ENCODE measurements around the gene PRKCA.
"Not testable (repeated sequence)": the region's sequence is repeated elsewhere in the genome, so short reads cannot be mapped to it uniquely, and the experiment has no call there.

The PRKCA gene

DNA sequence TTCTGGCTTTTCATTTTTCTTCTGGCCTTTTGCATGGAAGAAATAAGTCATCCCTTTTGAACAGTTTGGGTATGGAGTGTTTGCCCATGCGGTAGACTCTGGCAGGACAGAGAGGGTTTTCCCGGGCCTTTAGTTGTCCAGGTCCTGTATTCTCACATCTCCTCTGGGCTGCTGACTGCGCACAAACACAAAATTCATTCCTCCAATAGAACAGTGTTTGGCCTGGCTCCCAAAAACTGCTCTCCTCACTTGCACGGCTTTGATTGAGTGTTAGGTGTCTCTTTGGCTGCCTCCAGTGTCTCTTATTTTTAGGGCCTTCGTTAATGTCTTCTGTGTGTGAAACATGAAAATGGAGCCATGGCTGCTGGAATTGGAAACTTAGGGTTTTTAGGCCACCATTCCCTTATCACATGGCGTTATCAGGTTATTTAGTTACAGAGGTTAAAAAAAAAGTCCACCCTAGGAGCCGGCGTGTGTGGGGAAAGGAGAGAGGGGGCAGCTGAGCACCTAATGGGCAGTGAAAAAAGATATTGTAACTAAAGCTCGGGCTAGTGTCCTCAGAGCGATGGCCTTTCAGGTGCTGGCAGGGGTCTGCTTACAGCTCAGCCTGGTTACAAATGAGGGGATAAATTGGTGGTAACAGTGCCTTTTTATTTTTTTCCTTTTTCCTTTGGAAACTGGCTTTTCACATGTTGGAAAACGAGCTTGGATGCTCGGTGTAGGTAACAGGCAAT lies 47.3 kb downstream of the PRKCA start:
- Histone ChIP-seq H3K4me2 (ENCODE audit: low read length) (no peak overlapping the region), H2AFZ (ENCODE audit: low read depth, low read length) (no peak overlapping the region), H3K9ac (ENCODE audit: low read length) (no peak overlapping the region), H3K27me3 (ENCODE audit: low read depth, low read length) (0 out of 2 replicates have a peak, but pooled peaks cover 7% of the 10 kb centered on the region), H3K36me3 (replicated peaks; ENCODE audit: low read depth, low read length) (no peaks in the 10 kb centered on the region), H3K9me3 (ENCODE audit: insufficient read depth, low read length) (no peaks in the 10 kb centered on the region), H3K4me3 (ENCODE audit: low read length) (no peak overlapping the region), H4K20me1 (ENCODE audit: insufficient read depth, low read length) (no peaks in the 10 kb centered on the region), H3K4me1 (ENCODE audit: low read length) (peaks cover 25% of the 10 kb centered on the region), H3K27ac (ENCODE audit: low read length) (no peak overlapping the region), H3K79me2 (ENCODE audit: low read length) (no peaks in the 10 kb centered on the region)
- TF ChIP-seq CTCF (IDR thresholded peaks at IDR 0.05; ENCODE audit: low read depth, low read length) (no peak), EZH2phosphoT487 (IDR thresholded peaks at IDR 0.05; ENCODE audit: low read depth) (no peak)

GRCh38 chr17:66350576-66350975 lies 48.2 kb downstream of the PRKCA start:
- not testable (repeated sequence) for H3K9me3 ChIP-seq (ENCODE audit: insufficient read depth, low read length); H3K9ac ChIP-seq (ENCODE audit: low read length); H3K36me3 ChIP-seq (replicated peaks; ENCODE audit: low read depth, low read length); H3K79me2 ChIP-seq (ENCODE audit: low read length); H3K27ac ChIP-seq (ENCODE audit: low read length); H3K4me2 ChIP-seq (ENCODE audit: low read length); H4K20me1 ChIP-seq (ENCODE audit: insufficient read depth, low read length); H3K4me3 ChIP-seq (ENCODE audit: low read length)
- H3K4me1 ChIP-seq (ENCODE audit: low read length), result peaks cover 25% of the 10 kb centered on the region
- peaks cover 11% of the 10 kb centered on the region; the same call in 1 of the 2 replicates for H3K27me3 ChIP-seq (ENCODE audit: low read depth, low read length)
- H2AFZ ChIP-seq (ENCODE audit: low read depth, low read length), result peak overlapping the region; percentile 18; the same call in 1 of the 2 replicates

DNA sequence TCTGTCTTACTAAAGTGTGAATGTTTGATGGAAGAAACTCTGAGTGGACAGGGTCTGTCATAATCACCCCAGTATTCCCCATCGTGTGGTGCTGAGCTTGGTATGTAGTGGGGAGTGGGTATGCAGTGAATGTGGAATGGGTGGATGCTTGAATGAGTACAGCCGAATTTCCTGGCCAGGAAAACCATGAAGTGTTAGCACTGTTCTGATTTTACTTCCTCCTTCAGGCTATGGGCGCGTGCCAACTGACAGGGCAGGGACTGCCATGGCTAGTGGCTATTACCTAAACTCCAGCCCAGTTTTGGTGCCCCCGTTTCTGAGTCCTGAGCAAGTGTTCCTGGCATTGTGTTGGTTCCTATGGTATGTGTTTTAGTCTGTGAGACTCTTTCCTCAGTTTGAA lies 48.6 kb downstream of the PRKCA start:
- Histone ChIP-seq H2AFZ (ENCODE audit: low read depth, low read length) (peak overlapping the region; percentile 18; the same call in 1 of the 2 replicates), H3K4me1 (ENCODE audit: low read length) (peaks cover 25% of the 10 kb centered on the region), H3K79me2 (ENCODE audit: low read length) (no peaks in the 10 kb centered on the region), H3K36me3 (replicated peaks; ENCODE audit: low read depth, low read length) (no peaks in the 10 kb centered on the region), H3K4me3 (ENCODE audit: low read length) (0 out of 2 replicates have a peak overlapping the region, but pooled peaks have one; percentile 5), H3K27me3 (ENCODE audit: low read depth, low read length) (peaks cover 11% of the 10 kb centered on the region; the same call in 1 of the 2 replicates), H3K9ac (ENCODE audit: low read length) (no peak overlapping the region), H3K9me3 (ENCODE audit: insufficient read depth, low read length) (no peaks in the 10 kb centered on the region), H3K4me2 (ENCODE audit: low read length) (peak overlapping the region; percentile 32), H3K27ac (ENCODE audit: low read length) (no peak overlapping the region), H4K20me1 (ENCODE audit: insufficient read depth, low read length) (no peaks in the 10 kb centered on the region)
- TF ChIP-seq CTCF (IDR thresholded peaks at IDR 0.05; ENCODE audit: low read depth, low read length) (no peak), EZH2phosphoT487 (IDR thresholded peaks at IDR 0.05; ENCODE audit: low read depth) (no peak)

DNA sequence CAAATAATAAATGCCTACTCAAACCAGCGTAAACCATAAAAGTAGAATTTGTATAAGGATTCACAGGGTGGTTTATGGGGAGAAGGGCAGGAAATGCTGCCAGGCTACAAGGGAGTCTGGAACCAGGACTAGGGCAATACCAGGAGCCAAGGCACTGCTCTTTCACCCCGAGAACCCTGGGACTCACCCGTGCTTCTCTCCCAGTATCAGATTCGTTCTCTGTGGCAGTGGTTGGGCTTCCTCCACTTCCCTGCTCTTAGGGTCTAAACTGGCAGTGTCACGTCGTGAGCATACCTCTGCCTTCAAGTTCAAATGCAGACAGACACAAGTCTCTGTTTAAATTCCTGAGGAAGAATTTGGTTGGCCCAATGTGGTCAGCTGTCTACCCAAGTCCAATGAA lies 49.3 kb downstream of the PRKCA start:
- TF ChIP-seq EZH2phosphoT487 (IDR thresholded peaks at IDR 0.05; ENCODE audit: low read depth), result no peak
- TF ChIP-seq CTCF (IDR thresholded peaks at IDR 0.05; ENCODE audit: low read depth, low read length), result no peak
- no peaks in the 10 kb centered on the region for H4K20me1 ChIP-seq (ENCODE audit: insufficient read depth, low read length)
- no peak overlapping the region for H3K27ac ChIP-seq (ENCODE audit: low read length)
- no peak overlapping the region for H3K4me3 ChIP-seq (ENCODE audit: low read length)
- peaks cover 11% of the 10 kb centered on the region; the same call in 1 of the 2 replicates for H3K27me3 ChIP-seq (ENCODE audit: low read depth, low read length)
- peaks cover 25% of the 10 kb centered on the region for H3K4me1 ChIP-seq (ENCODE audit: low read length)
- H2AFZ ChIP-seq (ENCODE audit: low read depth, low read length), result no peak overlapping the region
- H3K4me2 ChIP-seq (ENCODE audit: low read length), result peak overlapping the region; percentile 32; the same call in 1 of the 2 replicates
- H3K36me3 ChIP-seq (replicated peaks; ENCODE audit: low read depth, low read length), result no peaks in the 10 kb centered on the region
- H3K9ac ChIP-seq (ENCODE audit: low read length), result no peak overlapping the region
- no peaks in the 10 kb centered on the region for H3K9me3 ChIP-seq (ENCODE audit: insufficient read depth, low read length)
- no peaks in the 10 kb centered on the region for H3K79me2 ChIP-seq (ENCODE audit: low read length)
